NCI-H2081 (cell line): Measurements from ENCODE around the gene FBXO28.
A peak's percentile ranks its signal among the peaks of the same experiment; 100 is the strongest.

Experiments used
- DNase-seq, 2 experiments: peaks; one replicate each; lab custom pipeline; 2025; lab: John Stamatoyannopoulos, UW

FBXO28 gene

DNA sequence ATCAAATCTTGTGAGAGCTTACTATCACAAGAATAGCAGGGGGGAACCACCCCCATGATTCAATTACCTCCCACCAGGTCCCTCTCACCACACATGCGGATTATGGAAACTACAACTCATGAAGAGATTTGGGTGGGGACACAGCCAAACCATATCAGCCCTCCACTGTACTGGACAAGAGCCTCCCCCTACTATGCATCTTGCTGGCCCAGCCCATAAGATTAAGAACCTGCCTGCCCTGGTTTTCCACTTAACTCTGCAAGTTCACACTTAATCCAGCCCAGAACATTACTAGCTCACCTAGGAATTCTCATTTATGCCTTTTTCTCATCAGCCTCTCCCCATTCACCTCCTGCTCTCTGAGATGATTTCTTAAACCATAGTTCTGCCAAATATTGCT lies 18.0 kb upstream of the FBXO28 start:
- DNase-seq = no peak

- no peak for DNase-seq
Observed at GRCh38 chr1:224096773-224097172, 17.1 kb upstream of the FBXO28 start.

GRCh38 chr1:224098007-224098406 lies 15.9 kb upstream of the FBXO28 start:
- no peak for DNase-seq

DNA sequence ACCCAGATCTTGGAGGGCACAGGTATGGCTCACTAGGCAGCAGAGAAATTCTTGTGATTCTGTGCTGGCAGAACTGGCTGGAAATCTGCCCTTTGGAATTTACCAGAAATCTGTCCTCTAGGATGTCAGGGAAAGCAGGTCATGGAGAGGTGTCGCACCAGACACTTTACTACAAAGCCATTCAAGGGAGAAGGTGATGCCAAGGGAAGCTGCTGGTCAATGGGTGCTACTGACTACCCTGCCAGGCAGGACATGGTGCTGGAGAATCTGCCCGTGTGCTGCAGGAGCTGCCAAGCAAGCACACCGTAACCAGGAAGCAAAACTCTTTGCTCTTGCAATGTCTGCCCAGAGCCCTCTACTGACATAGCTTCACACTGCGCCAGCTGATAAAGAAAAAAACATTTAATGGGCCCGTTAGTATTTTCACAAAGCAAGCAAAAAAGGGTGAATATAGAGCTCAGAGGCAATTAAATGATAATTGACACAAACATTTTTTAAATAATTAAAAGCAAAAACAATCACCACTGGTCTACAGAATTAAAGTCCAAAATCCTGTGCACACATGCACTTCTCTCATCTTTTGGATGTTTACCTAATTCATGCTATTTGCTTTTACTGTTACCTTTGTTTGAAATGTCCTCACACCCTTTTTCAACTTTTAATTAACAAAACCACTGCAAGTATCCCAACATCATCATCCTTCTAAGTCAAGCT lies 7.2 kb upstream of the FBXO28 start:
- DNase-seq = peak; percentile 12 to 62

DNA sequence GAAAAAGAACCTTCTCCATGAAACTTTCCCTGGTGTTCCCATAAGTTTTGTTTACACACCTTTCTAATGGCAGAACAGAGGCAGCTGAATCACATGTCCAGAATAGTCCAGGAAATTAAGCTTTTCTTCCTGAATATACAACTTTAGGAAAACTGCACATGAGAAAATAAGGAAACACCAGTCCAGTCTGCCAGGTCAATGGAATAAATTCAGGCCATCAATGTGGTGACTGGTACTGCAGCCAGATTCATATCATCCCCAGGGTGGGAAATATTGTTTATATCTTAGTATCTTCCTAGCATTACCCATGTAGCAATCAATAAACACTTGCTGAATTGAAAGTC lies 6.7 kb upstream of the FBXO28 start:
- DNase-seq = no peak

DNA sequence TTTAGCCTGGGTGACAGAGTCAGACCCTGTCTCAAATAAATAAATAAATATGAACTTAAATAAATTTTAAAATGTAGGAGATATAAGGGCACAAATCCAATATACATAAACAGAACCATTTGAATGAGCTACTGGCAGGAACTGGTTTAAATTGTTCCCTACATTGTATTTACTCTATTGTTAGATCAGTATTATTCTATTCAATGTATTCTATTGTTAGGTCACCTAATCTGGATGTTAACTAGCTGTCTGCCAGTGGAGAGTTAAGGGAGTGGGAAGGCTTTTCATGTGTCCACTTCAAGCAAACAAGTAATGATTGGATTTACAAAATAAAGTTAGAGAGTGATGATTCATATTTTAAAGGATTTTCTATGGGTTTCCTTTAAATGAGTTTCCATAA lies 4.9 kb upstream of the FBXO28 start:
- no peak for DNase-seq

GRCh38 chr1:224109981-224110380 lies 3.9 kb upstream of the FBXO28 start:
- DNase-seq = no peak

GRCh38 chr1:224113005-224113404 lies 906 bp upstream of the FBXO28 start:
- DNase-seq = no peak

- DNase-seq = no peak
Observed at GRCh38 chr1:224113545-224113917, 380 bp upstream of the FBXO28 start.

GRCh38 chr1:224114787-224115175 lies 870 bp downstream of the FBXO28 start:
- DNase-seq = peak in 1 of 2 experiments; percentile 7

- DNase-seq = peak; percentile 63 to 70
Observed at GRCh38 chr1:224116131-224116530, 2.2 kb downstream of the FBXO28 start.

- no peak for DNase-seq
Observed at GRCh38 chr1:224118688-224119087, 4.8 kb downstream of the FBXO28 start.

DNA sequence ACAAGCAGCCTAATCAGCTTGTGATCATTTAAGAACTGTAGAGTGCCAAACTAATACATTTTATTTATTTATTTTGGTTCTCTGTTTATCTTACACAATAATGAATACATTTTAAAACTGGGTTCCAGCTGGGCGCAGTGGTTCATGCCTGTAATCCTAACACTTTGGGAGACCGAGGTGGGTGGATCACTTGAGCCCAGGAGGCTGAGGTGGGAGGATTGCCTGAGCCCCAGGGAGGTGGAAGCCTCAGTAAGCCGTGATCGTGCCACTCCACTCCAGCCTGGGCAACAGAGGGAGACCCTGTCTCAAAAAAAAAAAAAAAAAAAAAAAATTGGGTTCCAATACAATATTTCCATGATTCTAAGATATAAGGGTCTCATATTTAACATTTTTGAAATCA lies 9.2 kb downstream of the FBXO28 start:
- no peak for DNase-seq

DNA sequence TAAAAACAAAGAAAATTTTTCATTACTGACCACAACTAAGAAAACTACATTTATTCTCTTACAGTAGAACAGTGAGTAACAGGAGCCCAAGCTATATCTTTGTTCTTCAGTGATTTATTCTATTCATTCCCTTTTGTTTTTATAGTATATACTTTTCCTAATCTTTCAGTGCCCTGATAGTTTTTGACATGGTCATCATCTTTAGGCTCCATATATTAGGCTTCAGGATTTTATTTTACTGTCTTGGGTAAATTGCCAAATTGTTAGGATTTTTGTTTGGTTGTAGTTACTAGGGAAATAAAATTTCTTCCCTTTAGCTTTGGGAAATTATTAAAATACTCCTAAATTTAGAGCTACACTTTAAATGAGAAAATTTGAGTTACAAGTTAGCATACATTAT lies 10.3 kb downstream of the FBXO28 start:
- DNase-seq = no peak

DNA sequence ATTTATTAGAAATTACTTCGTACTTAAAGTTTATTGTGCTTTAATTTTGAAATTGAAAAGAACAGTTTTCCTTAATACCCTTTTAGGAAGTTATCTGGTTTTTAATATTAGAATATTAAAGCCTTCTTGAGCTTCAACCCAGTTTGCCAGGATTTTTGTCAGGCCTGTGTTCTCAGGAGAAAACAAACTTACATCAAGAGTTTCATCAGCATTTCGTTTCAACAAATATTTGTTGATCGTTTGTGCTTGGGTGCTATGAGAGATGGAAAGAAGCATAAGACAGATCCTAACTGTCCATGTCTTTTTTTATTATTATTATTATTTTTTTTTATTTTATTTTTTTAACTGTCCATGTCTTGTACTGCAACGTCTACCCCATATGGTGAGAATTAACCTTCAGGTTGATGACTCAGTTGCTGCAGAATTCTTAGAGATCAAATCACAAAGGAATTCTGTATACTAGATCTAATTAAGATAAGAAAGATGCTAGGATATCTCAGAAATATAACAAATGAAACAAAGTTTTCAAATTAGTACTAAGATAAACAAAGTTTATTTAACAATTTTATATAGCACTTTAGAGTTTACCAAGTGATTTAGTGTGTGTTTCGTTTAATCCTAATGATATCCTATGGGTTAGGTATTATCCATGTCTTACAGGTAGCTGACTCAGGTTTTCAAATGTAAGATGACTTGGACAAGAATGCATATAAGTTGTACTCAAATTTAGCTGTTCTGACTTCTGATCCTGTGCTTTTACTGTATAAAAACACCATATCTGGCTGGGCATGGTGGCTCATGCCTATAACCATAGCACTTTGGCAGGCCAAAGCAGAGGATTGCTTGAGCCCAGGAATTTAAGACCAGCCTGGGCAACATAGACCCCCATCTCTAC lies 14.3 kb downstream of the FBXO28 start:
- DNase-seq = no peak

DNA sequence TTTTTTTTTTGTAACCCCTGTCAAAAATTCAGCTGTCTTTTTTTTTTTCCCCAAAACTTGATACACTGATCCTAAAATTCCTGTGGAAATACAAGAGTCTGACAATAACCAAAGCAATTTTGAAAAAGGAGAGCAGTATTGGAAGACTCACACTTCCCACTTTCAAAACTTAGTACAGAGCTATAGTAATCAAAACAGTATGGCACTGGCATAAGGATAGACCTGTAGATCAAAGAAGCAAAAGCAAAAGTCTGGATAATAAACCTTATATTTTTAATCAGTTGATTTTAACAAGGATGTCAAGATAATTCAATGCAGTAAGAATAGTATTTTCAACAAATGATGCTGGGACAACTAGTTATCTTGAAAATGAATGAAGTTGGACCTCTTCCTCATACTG lies 17.3 kb downstream of the FBXO28 start:
- DNase-seq = no peak

DNA sequence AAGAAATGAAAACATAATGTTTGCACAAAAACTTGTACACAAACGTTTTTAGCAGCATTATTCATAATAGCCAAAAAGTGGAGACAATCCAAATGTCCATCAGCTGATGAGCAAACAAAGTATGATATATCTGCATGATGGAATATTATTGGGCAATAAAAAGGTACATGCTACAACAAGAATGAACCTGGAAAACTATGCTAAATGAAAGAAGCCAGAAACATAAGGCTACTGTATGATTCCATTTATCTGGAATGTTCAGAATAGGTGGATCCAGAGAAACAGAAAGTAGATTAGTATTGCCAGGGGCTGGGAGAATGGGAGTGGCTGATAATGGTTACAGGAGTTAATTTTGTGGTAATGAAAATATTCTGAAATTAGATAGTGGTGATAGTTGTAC lies 19.0 kb downstream of the FBXO28 start:
- DNase-seq = no peak

GRCh38 chr1:224133741-224134299 lies 19.9 kb downstream of the FBXO28 start:
- DNase-seq = no peak

- no peak for DNase-seq
Observed at GRCh38 chr1:224137518-224137917, 23.6 kb downstream of the FBXO28 start.

GRCh38 chr1:224138198-224138597 lies 24.3 kb downstream of the FBXO28 start:
- no peak for DNase-seq

DNA sequence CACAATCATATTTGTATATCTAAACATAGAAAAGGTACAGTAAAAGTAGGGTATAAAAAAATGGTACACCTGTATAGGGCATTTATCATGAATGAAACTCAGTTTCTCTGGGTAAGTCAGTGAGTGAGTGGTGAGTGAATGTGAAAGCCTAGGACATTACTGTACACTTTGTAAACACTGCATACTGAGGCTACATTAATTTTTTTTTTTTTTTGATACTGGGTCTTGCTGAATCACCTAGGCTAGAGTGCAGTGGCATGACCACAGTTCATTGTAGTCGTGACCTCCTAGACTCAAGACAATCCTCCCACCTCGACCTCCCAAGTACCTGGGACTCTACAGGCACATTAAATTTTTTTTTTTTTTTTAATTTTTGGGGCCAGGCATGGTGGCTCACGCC lies 27.8 kb downstream of the FBXO28 start:
- no peak for DNase-seq

DNA sequence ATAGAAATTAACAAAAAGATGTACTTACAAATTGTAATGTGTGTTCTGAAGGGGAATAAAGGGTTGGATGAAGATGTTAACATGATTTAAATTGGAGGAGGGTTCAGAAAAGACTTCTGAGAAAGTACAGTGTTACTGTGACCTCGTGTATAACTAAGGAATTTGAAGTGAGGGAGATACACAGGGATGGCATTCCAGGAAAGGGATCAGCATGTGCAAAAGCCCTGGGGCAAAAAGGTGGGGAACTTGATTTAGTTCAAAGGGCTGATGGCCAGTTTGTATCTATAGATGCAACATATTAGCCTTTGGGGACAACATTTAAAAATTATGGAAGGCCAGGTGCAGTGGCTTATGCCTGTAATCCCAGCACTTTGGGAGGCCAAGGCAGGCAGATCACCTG lies 35.8 kb downstream of the FBXO28 start:
- no peak for DNase-seq

DNA sequence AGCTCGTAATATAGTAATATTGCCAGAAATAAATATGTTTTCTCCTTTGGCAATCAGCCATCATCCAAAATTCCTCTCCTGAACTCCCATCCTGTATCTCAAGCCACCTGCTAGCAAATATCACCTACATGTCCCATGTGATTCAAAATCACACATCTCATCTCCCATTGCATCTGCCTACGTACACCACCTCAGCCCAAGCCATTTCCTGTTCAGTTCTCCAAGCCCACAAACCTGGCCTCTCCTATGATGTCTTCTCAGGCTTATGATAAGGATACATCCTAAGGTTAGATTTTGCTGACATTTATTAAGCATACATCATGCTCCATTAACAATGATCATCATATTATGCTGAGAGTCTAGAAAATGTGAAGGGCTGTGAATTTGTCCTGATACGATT lies 37.2 kb downstream of the FBXO28 start:
- DNase-seq = no peak
